ENCODE results near the gene NXPH3.

Gene NXPH3

DNA sequence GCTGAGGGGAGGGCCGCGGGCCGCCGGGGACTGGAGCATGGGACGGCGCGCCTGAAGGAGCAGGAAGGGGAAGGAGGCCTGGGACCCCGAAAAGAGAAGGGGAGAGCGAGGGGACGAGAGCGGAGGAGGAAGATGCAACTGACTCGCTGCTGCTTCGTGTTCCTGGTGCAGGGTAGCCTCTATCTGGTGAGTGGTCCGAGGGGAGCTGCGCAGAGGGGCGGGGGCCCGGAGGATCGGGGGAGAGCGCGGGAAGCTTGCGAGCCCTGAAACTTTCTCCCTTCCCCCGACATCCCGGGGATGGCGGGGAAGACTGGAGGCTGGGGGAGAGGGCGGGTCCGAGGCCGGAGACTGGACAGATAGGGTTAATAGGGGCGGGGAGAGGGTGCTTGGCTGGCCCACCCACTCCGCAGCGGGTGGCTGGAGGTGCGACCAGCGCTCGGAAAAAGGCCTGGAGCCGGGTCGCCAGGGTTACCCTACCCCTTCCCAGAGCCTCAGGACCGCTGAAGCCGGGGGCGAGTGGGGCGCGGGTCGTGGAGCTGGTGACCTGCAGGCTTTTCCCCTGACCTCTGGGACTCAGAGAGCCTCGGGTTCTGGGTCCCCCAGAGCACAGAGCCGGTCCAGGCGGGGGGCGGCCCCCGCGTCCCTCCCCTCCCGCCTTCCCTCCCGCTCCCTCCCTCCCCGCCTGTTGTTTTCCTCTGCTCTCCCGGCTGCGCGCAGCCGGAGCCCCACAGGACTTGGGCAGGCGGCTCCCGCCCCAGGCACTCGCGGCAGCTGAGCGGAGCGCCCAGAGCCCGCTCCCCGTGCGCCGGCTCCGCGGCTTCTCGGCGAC, 631 bp downstream of the NXPH3 start:
- DNase-seq (ENCODE audit: low read depth in 2 of 2) = no peak

GRCh38 chr17:49576917-49577649, 1.4 kb downstream of the NXPH3 start:
- no peak for DNase-seq (ENCODE audit: low read depth in 2 of 2)

- DNase-seq (ENCODE audit: low read depth in 2 of 2) = no peak
These were observed 1.9 kb downstream of the NXPH3 start for GRCh38 chr17:49577650-49577934.

GRCh38 chr17:49577963-49578362, 2.3 kb downstream of the NXPH3 start:
- no peak for DNase-seq (ENCODE audit: low read depth in 2 of 2)

DNA sequence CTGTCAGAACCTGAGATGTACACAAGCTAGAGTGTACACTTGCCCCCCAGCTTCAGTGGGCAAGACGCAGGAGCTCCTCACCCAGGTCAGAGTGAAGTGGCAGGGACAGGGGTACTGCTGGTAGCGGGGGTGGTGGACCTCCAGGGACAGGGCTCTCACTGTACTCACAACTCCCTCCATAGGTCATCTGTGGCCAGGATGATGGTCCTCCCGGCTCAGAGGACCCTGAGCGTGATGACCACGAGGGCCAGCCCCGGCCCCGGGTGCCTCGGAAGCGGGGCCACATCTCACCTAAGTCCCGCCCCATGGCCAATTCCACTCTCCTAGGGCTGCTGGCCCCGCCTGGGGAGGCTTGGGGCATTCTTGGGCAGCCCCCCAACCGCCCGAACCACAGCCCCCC, 2.7 kb downstream of the NXPH3 start:
- DNase-seq (ENCODE audit: low read depth in 2 of 2) = no peak

GRCh38 chr17:49578952-49579500, 3.4 kb downstream of the NXPH3 start:
- DNase-seq (ENCODE audit: low read depth in 2 of 2) = no peak

DNA sequence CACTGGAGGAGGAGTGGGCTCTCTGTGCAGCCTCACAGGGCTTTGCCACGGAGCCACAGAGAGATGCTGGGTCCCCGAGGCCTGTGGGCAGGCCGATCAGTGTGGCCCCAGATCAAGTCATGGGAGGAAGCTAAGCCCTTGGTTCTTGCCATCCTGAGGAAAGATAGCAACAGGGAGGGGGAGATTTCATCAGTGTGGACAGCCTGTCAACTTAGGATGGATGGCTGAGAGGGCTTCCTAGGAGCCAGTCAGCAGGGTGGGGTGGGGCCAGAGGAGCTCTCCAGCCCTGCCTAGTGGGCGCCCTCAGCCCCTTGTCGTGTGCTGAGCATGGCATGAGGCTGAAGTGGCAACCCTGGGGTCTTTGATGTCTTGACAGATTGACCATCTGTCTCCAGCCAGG, 3.9 kb downstream of the NXPH3 start:
- no peak for DNase-seq (ENCODE audit: low read depth in 2 of 2)

- no peak for DNase-seq (ENCODE audit: low read depth in 2 of 2)
These were observed 4.5 kb downstream of the NXPH3 start for GRCh38 chr17:49580055-49580721.

DNA sequence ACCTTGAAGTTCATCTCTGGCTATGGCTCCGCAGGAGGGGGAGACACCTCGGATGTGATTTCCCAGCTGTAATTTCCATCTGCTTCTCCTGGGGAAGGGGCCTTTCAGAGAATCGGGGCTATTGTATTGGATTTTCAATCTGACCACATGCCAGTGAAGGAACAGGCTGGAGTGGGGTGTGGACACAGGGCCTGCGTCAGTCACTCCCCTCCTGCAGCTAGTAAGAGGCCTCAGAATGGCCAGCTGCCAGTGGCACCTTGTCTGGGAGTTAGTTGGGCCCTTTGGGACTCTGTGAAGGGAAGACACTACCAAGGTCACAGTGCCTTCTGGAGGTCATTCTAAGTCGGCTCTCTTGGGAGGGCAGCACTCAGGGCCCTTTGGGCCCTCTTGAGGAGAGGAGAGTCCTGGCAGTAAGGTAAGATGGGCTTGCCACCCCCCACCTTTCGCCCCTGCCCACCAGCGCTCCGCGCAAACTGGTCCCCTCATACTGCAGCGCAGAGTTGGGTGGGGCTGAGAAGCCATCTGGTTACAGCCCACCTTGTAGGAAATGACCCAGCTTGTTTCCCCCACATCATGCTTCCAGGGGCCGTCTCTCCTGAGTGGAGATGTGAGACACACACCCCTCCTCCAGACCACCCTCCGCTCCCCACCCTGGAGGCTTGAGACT, 5.4 kb downstream of the NXPH3 start:
- no peak for DNase-seq (ENCODE audit: low read depth in 2 of 2)

GRCh38 chr17:49581648-49581998, 6.0 kb downstream of the NXPH3 start:
- DNase-seq (ENCODE audit: low read depth in 2 of 2) = no peak

GRCh38 chr17:49582055-49582722, 6.5 kb downstream of the NXPH3 start:
- no peak for DNase-seq (ENCODE audit: low read depth in 2 of 2)

DNA sequence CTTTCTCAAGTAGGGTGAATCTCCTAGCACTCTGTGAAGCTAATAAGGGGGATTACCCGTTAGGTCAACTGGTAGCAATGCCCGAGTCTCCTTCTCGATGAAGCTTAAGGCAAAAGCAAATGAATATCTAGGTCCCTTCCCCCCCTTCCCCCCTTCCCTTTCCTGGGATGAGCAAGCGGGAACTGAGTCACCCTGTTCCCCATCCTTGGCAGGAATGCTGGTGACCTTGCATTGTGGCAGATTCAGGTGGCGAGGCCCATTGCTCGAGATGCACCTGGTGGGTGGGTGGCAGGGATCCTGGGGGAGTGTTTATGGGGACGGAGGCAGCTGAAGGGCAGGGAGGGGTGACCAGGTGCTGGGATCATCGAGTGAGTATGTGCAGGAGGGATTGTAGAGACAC, 7.1 kb downstream of the NXPH3 start:
- no peak for DNase-seq (ENCODE audit: low read depth in 2 of 2)

DNA sequence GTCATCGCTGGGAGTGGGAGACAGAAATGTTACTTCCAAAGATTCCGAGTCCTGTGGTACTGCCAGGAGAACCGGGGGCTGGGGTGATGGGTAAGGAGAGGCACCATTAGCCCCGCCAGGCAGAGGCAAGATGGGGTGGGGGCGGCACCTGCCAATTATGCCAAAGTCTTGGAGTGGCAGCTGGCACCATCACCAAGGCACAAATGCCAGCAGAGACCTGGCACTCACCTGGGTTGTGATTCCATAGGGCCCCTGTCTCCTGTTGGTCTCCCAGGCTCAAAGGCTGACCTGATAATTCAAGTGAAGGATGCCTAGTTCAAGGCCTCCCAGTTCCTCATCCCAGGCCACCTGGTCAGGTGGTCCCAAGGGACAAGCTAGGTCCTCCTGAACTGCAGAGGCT, 7.6 kb downstream of the NXPH3 start:
- DNase-seq (ENCODE audit: low read depth in 2 of 2) = no peak

DNA sequence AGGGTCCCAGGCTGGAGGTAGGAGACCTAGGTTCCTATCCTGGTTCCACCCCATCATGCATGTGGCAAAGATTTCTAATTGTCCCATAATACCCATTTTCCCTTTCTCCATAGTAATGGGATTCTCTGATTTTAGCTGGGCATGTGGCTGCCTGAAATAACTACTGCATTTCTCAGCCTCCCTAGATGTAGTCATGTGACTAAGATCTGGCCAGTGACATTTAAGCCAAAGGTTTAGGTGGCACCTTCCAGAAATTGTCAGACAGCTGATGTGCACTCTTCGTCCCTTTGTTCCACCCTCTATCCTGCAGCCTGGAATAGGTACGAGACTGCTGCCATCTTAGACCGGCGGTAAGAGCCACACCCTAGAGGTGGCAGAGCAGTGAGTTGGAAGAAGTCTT, 8.2 kb downstream of the NXPH3 start:
- no peak for DNase-seq (ENCODE audit: low read depth in 2 of 2)

GRCh38 chr17:49585422-49586027, 9.9 kb downstream of the NXPH3 start:
- no peak for DNase-seq (ENCODE audit: low read depth in 2 of 2)

- DNase-seq (ENCODE audit: low read depth in 2 of 2) = no peak
These were observed 11.8 kb downstream of the NXPH3 start for GRCh38 chr17:49587366-49588073.

DNA sequence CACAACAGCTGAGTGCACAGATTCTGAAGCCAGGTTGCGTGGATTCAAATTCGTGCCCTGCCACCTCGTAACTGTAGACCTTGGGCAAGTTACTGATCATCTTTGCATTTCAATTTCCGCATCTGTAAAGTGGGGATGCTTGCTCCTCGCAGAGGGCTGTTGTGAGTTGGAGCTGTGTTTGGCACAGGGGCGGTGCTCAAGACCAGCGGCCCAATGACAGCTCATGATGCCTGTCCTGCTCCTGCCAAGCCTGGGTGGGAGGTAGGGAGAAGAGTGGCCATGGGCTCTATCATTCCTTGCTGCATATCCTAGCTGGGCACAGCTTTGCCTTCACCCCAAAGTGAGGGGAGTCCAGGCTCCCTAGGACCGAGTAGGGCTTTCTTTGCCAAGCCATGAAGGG, 12.6 kb downstream of the NXPH3 start:
- DNase-seq (ENCODE audit: low read depth in 2 of 2) = no peak

- no peak for DNase-seq (ENCODE audit: low read depth in 2 of 2)
These were observed 13.3 kb downstream of the NXPH3 start for GRCh38 chr17:49588726-49589576.

- DNase-seq (ENCODE audit: low read depth in 2 of 2) = no peak
These were observed 13.9 kb downstream of the NXPH3 start for GRCh38 chr17:49589577-49589927.

DNA sequence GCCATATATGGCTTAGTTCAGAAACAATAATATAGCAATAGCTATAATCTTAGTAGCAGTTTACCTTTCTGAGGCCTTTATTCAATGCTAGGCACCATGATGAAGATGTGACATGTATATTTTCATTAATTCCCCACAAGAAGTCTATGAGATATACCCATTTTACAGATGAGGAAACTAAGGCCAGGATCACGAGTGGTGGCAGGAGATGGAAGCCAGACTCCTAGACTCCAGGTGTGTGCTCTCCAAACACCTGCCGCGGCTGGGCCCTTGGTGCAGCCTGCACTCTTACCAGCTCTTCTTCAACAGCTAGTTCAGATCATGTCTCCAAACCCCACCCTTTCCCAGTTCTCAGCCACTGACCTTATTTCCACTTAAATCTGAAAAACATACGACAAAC, 15.2 kb downstream of the NXPH3 start:
- no peak for DNase-seq (ENCODE audit: low read depth in 2 of 2)
